Mesendoderm (in vitro differentiated cells): ENCODE data around the gene DPM3.

ENCODE experiments used
- DNase-seq: peaks from one replicate; pipeline ENCODE4 v3.0.0; 2013
- H2AK5ac ChIP-seq: 2 replicates; pipeline ENCODE4 v1.6.1; 2013; ENCODE audit warnings: low read length, inconsistent platforms
- H2BK120ac ChIP-seq: 2 replicates; pipeline ENCODE4 v1.6.1; 2013; ENCODE audit warnings: low read depth, mild to moderate bottlenecking, low read length, moderate library complexity, mixed read lengths
- H2BK15ac ChIP-seq: replicated peaks from 2 replicates; pipeline ENCODE4 v1.6.1; 2013; ENCODE audit warnings: low read depth, mild to moderate bottlenecking, moderate library complexity
- H2BK5ac ChIP-seq: 2 replicates; pipeline ENCODE4 v1.6.1; 2013; ENCODE audit warnings: low read length, inconsistent platforms
- H3K18ac ChIP-seq: 2 replicates; pipeline ENCODE4 v1.6.1; 2013; ENCODE audit warnings: mild to moderate bottlenecking, low read length, mixed read lengths
- H3K23ac ChIP-seq: one replicate; pipeline ENCODE4 v1.6.1; 2013; ENCODE audit warnings: low read length
- H3K27ac ChIP-seq: 2 replicates; pipeline ENCODE4 v1.5.1; 2013; ENCODE audit warnings: low read depth, mild to moderate bottlenecking, inconsistent platforms, low read length, moderate library complexity
- H3K27me3 ChIP-seq: 2 replicates; pipeline ENCODE4 v1.6.1; 2013; ENCODE audit warnings: low read length, control low read depth, mild to moderate bottlenecking, inconsistent platforms; ENCODE audit not compliant: insufficient read depth, poor library complexity
- H3K36me3 ChIP-seq: 2 replicates; pipeline ENCODE4 v1.6.1; 2013; ENCODE audit warnings: low read length, inconsistent platforms; ENCODE audit not compliant: control insufficient read depth, insufficient read depth
- H3K4ac ChIP-seq: one replicate; pipeline ENCODE4 v1.6.1; 2013; ENCODE audit warnings: low read depth, mild to moderate bottlenecking, low read length, moderate library complexity
- H3K4me1 ChIP-seq: 2 replicates; pipeline ENCODE4 v1.6.1; 2013; ENCODE audit warnings: low read depth, low read length, inconsistent platforms; ENCODE audit not compliant: control insufficient read depth
- H3K4me2 ChIP-seq: 2 replicates; pipeline ENCODE4 v1.6.1; 2013; ENCODE audit warnings: low read length
- H3K4me3 ChIP-seq: 2 replicates; pipeline ENCODE4 v1.5.1; 2013; ENCODE audit warnings: mild to moderate bottlenecking, low read length
- H3K56ac ChIP-seq: one replicate; pipeline ENCODE4 v1.6.1; 2013; ENCODE audit warnings: low read length
- H3K79me1 ChIP-seq: 2 replicates; pipeline ENCODE4 v1.6.1; 2013; ENCODE audit warnings: low read length, inconsistent platforms
- H3K79me2 ChIP-seq: 2 replicates; pipeline ENCODE4 v1.6.1; 2013; ENCODE audit warnings: mild to moderate bottlenecking, low read length; ENCODE audit not compliant: control insufficient read depth, insufficient read depth
- H3K9ac ChIP-seq: 2 replicates; pipeline ENCODE4 v1.6.1; 2013; ENCODE audit warnings: low read length, inconsistent platforms
- H4K5ac ChIP-seq: one replicate; pipeline ENCODE4 v1.6.1; 2013; ENCODE audit warnings: low read length
- H4K8ac ChIP-seq: one replicate; pipeline ENCODE4 v1.6.1; 2013; ENCODE audit warnings: low read depth, mild to moderate bottlenecking, control low read depth, low read length, moderate library complexity
- WGBS: extraction: QIAGEN DNeasy Blood & Tissue Kit; methylation state at CpG from one replicate; pipeline ENCODE4 v1.1.7; 2013; ENCODE audit warnings: low lambda C conversion rate, missing lambda C conversion rate; ENCODE audit not compliant: insufficient coverage; ENCODE audit errors: extremely low coverage; 5-methylcytosine and 5-hydroxymethylcytosine counted together

Gene DPM3

DNA sequence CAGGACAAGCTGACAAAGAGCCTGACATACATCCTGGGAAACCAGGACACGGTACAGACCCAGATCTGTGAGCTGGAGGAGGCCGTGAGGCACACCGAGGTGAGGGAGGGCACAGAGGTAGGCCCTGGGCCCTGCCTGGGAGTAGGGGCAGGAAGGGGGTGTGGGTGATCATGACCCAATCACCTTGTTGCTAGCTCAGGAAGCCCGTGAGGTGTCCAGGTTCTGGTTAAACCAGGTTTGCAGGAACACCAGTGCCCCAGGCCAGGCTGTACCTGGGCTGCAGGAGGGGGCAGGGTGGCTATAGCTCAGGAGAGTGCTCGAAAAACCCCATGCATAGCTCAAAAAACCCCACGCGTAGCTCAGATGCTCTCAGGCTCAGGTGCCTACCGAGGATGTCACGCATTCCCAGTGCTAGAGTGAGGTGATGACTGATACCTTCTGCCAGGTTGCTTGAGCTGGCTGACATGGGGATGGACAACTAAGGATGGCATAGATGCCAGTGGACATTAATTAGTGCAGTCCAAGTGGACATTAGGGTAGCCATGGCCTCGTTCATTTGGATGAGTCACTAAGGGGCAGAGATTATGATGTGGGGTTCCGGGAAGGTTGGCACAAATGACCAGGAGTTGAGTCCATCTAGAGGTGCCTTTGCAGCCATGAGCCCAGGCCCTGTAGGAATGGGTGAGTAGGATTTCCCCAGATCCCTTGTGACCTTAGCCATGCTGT, 37.0 kb upstream of the DPM3 start:
- no CpG with 5 or more reads among the region's 11 CpGs for WGBS
- Histone ChIP-seq H3K4me2 (no peak overlapping the region), H4K8ac (no peak overlapping the region), H3K9ac (no peak overlapping the region), H3K36me3 (peaks cover 3% of the 10 kb centered on the region), H3K18ac (no peak overlapping the region), H3K79me1 (no peaks in the 10 kb centered on the region), H4K5ac (no peak overlapping the region), H3K4me3 (no peak overlapping the region), H3K79me2 (no peaks in the 10 kb centered on the region), H3K27me3 (no peaks in the 10 kb centered on the region), H2BK120ac (no peak overlapping the region), H2AK5ac (no peak overlapping the region), H3K4ac (no peak overlapping the region), H3K27ac (no peak overlapping the region), H3K23ac (no peak overlapping the region), H3K4me1 (peaks cover 2% of the 10 kb centered on the region), H2BK5ac (no peak overlapping the region), H2BK15ac (no peak overlapping the region), H3K56ac (no peak overlapping the region)
- DNase-seq = no peak

- WGBS = no CpG with 5 or more reads among the region's 8 CpGs
- no peak overlapping the region for H4K5ac ChIP-seq
- H3K4me1 ChIP-seq = peaks cover 2% of the 10 kb centered on the region
- peaks cover 3% of the 10 kb centered on the region for H3K36me3 ChIP-seq
- no peak overlapping the region for H2BK120ac ChIP-seq
- no peak overlapping the region for H2AK5ac ChIP-seq
- H3K4me2 ChIP-seq = no peak overlapping the region
- H3K9ac ChIP-seq = no peak overlapping the region
- no peak overlapping the region for H2BK5ac ChIP-seq
- no peak overlapping the region for H3K4me3 ChIP-seq
- no peak overlapping the region for H3K27ac ChIP-seq
- no peak overlapping the region for H3K23ac ChIP-seq
- DNase-seq = peak; percentile 59
- no peak overlapping the region for H4K8ac ChIP-seq
- H2BK15ac ChIP-seq = no peak overlapping the region
- H3K56ac ChIP-seq = no peak overlapping the region
- no peak overlapping the region for H3K18ac ChIP-seq
- no peaks in the 10 kb centered on the region for H3K27me3 ChIP-seq
- H3K79me2 ChIP-seq = peaks cover 2% of the 10 kb centered on the region
- H3K79me1 ChIP-seq = no peaks in the 10 kb centered on the region
- no peak overlapping the region for H3K4ac ChIP-seq
These were observed 36.3 kb upstream of the DPM3 start for GRCh38 chr1:155176544-155177071.

DNA sequence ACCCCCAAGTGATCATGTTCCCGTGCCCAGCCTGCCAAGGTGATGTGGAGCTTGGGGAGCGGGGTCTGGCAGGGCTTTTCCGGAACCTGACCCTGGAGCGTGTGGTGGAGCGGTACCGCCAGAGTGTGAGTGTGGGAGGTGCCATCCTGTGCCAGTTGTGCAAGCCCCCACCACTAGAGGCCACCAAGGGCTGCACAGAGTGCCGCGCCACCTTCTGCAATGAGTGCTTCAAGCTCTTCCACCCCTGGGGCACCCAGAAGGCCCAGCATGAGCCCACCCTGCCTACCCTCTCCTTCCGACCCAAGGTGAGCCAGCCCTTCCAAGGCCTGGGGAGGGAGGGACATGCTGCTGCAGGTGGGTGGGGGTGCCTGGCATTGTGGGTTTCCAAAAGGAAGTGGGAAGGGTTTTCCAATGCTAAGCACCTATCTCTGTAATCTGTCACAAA, 35.6 kb upstream of the DPM3 start:
- H3K4me2 ChIP-seq = no peak overlapping the region
- WGBS = no CpG with 5 or more reads among the region's 9 CpGs
- no peak overlapping the region for H3K56ac ChIP-seq
- H3K79me2 ChIP-seq = peaks cover 2% of the 10 kb centered on the region
- H3K36me3 ChIP-seq = peaks cover 3% of the 10 kb centered on the region
- peaks cover 2% of the 10 kb centered on the region for H3K4me1 ChIP-seq
- no peak overlapping the region for H3K18ac ChIP-seq
- H3K4me3 ChIP-seq = no peak overlapping the region
- H3K23ac ChIP-seq = no peak overlapping the region
- H3K27me3 ChIP-seq = no peaks in the 10 kb centered on the region
- no peak overlapping the region for H2BK15ac ChIP-seq
- no peak for DNase-seq
- H2AK5ac ChIP-seq = no peak overlapping the region
- no peak overlapping the region for H4K8ac ChIP-seq
- no peaks in the 10 kb centered on the region for H3K79me1 ChIP-seq
- H4K5ac ChIP-seq = no peak overlapping the region
- no peak overlapping the region for H2BK120ac ChIP-seq
- H2BK5ac ChIP-seq = no peak overlapping the region
- no peak overlapping the region for H3K9ac ChIP-seq
- no peak overlapping the region for H3K4ac ChIP-seq
- no peak overlapping the region for H3K27ac ChIP-seq

DNA sequence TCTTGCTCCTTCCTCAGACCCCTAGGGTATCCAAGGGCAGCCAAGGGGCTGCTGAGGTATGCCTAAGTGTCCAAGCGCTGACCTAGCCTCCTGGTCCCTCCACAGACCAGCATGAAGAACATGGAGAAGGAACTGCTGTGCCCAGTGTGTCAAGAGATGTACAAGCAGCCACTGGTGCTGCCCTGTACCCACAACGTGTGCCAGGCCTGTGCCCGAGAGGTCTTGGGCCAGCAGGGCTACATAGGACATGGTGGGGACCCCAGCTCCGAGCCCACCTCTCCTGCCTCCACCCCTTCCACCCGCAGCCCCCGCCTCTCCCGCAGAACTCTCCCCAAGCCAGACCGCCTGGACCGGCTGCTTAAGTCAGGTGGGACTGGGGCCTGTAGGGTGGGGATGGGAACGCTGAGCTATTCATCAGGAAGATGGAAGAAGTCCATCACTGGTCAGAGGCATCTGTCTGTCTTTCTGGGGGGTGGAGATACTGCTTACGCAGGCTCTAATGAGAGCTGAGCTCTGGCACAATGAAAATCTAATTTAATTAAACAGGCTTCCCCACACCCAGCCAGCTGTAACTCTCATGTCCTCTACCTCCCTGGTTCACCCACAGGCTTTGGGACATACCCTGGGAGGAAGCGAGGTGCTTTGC, 35.1 kb upstream of the DPM3 start:
- Histone ChIP-seq H4K5ac (no peak overlapping the region), H2BK5ac (no peak overlapping the region), H2AK5ac (no peak overlapping the region), H4K8ac (no peak overlapping the region), H3K18ac (no peak overlapping the region), H3K79me1 (no peaks in the 10 kb centered on the region), H3K4ac (no peak overlapping the region), H3K36me3 (peaks cover 3% of the 10 kb centered on the region), H3K9ac (no peak overlapping the region), H3K27ac (no peak overlapping the region), H3K23ac (no peak overlapping the region), H3K4me1 (peaks cover 2% of the 10 kb centered on the region), H3K4me2 (no peak overlapping the region), H3K79me2 (peaks cover 2% of the 10 kb centered on the region), H2BK120ac (no peak overlapping the region), H3K27me3 (no peaks in the 10 kb centered on the region), H3K56ac (peak overlapping the region; percentile 27), H2BK15ac (no peak overlapping the region), H3K4me3 (no peak overlapping the region)
- DNase-seq = no peak
- no CpG with 5 or more reads among the region's 12 CpGs for WGBS

DNA sequence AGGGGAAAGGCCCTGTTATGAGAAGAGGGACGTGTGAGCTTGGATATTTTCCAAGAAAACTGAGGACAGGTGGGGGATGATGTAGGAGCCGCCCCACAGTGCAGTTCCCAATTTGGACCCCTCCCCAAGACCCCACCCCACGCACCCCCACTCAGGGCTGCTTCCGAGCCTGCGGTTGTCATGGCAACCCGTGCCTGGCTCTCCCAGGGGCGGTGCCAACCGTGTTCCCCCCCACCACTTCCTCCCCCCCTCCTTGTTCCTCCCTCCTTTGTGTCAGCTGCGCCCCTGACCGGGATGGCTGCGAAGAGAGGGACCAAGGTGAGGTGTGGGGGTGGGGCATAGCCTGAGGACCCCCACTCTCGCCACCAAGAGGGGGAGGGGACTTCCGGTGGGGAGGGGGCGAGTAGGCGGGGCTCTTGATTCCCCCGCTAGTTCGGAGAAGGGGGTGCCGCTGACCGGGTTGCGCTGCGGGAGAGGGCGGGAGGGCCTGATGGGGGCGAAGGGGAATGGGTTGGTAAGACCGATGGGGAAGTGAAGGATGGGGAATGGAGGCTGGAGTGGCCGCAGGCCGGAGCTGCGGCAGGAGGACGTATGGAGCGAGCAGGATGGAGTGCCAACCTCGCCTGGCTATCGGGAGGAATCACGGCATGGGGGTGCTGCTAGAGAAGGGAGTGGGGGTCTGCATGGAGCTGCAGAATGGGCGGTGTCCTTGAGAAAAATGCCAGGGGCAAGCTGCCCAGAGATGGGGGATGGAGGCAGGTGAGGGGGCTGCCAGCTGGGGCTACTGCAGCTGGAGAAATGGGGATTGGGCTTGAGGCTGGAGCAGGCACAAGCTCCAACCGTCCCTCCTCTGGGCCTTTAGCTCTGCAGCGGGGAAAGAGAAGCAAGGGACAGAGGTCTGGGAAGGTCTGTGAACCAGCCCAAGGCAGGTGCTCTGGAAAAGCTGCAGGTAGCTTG, 34.3 kb upstream of the DPM3 start:
- peaks cover 5% of the 10 kb centered on the region for H3K36me3 ChIP-seq
- no peak overlapping the region for H4K8ac ChIP-seq
- peak overlapping the region; percentile 49 for H3K4ac ChIP-seq
- no peak overlapping the region for H4K5ac ChIP-seq
- H2BK120ac ChIP-seq = no peak overlapping the region
- no peak overlapping the region for H2BK15ac ChIP-seq
- peak; percentile 47 for DNase-seq
- H3K79me1 ChIP-seq = no peaks in the 10 kb centered on the region
- H3K4me2 ChIP-seq = peak overlapping the region; percentile 97
- H3K4me3 ChIP-seq = peak overlapping the region; percentile 65
- H3K27ac ChIP-seq = no peak overlapping the region
- H3K27me3 ChIP-seq = no peaks in the 10 kb centered on the region
- WGBS = no CpG with 5 or more reads among the region's 35 CpGs
- H3K23ac ChIP-seq = no peak overlapping the region
- peak overlapping the region; percentile 70 for H3K9ac ChIP-seq
- peak overlapping the region; percentile 92 for H3K56ac ChIP-seq
- peaks cover 2% of the 10 kb centered on the region for H3K79me2 ChIP-seq
- peak overlapping the region; percentile 73 for H2AK5ac ChIP-seq
- no peak overlapping the region for H2BK5ac ChIP-seq
- H3K18ac ChIP-seq = no peak overlapping the region
- peaks cover 2% of the 10 kb centered on the region for H3K4me1 ChIP-seq
